H9 (cell line): ENCODE results near the gene NRROS. TPM values are rescaled to one million over a fixed set of nuclear protein-coding genes. Genes with fewer than 3 reads are reported as not detected.

Experiments
- DNase-seq: peaks from one replicate; pipeline ENCODE4 v3.0.0-alpha.2; 2017
- H2AFZ ChIP-seq: one replicate; pipeline ENCODE4 v1.6.1; 2013; ENCODE audit warnings: mild to moderate bottlenecking, low read length, control low read depth, moderate library complexity
- H2AK5ac ChIP-seq: 2 replicates; pipeline ENCODE4 v1.6.1; 2013; ENCODE audit warnings: low read length, control low read depth, mixed read lengths; ENCODE audit not compliant: insufficient read length
- H2BK120ac ChIP-seq: one replicate; pipeline ENCODE4 v1.6.1; 2013; ENCODE audit warnings: low read depth, mild to moderate bottlenecking, low read length, control low read depth, inconsistent platforms; ENCODE audit not compliant: poor library complexity, severe bottlenecking
- H2BK12ac ChIP-seq: 2 replicates; pipeline ENCODE4 v1.6.1; 2013; ENCODE audit warnings: low read length, control low read depth, mixed read lengths, low read depth; ENCODE audit not compliant: insufficient read length
- H2BK15ac ChIP-seq: 2 replicates; pipeline ENCODE4 v1.6.1; 2013; ENCODE audit warnings: low read depth, low read length, control low read depth
- H2BK20ac ChIP-seq: one replicate; pipeline ENCODE4 v1.6.1; 2013; ENCODE audit warnings: low read depth, mild to moderate bottlenecking, low read length, control low read depth, inconsistent platforms; ENCODE audit not compliant: poor library complexity, severe bottlenecking
- H2BK5ac ChIP-seq: 2 replicates; pipeline ENCODE4 v1.6.1; 2013; ENCODE audit warnings: low read length, control low read depth, mixed read lengths; ENCODE audit not compliant: insufficient read length
- H3K14ac ChIP-seq: 2 replicates; pipeline ENCODE4 v1.6.1; 2013; ENCODE audit warnings: low read length, control low read depth; ENCODE audit not compliant: insufficient read depth
- H3K18ac ChIP-seq: 2 replicates; pipeline ENCODE4 v1.6.1; 2013; ENCODE audit warnings: low read depth, mild to moderate bottlenecking, mixed read lengths, low read length, control low read depth; ENCODE audit not compliant: insufficient read length
- H3K23ac ChIP-seq: 2 replicates; pipeline ENCODE4 v1.6.1; 2013; ENCODE audit warnings: low read length, control low read depth, mixed read lengths, low read depth; ENCODE audit not compliant: insufficient read length
- H3K23me2 ChIP-seq: 2 replicates; pipeline ENCODE4 v1.6.1; 2013; ENCODE audit warnings: low read depth, mild to moderate bottlenecking, mixed read lengths, low read length, control low read depth; ENCODE audit not compliant: insufficient read length, poor library complexity, severe bottlenecking
- H3K27ac ChIP-seq: 2 replicates; pipeline ENCODE4 v1.5.1; 2013; ENCODE audit warnings: low read length, control low read depth, mixed read lengths, low read depth; ENCODE audit not compliant: insufficient read length
- H3K27me3 ChIP-seq: 2 replicates; pipeline ENCODE4 v1.6.1; 2013; ENCODE audit warnings: low read length, control low read depth, inconsistent platforms; ENCODE audit not compliant: insufficient read depth
- H3K4ac ChIP-seq: 2 replicates; pipeline ENCODE4 v1.6.1; 2013; ENCODE audit warnings: low read depth, mild to moderate bottlenecking, control low read depth, inconsistent platforms, low read length, moderate library complexity
- H3K4me1 ChIP-seq: 2 replicates; pipeline ENCODE4 v1.6.1; 2013; ENCODE audit warnings: low read length, control low read depth, inconsistent platforms; ENCODE audit not compliant: insufficient read depth
- H3K4me2 ChIP-seq: 2 replicates; pipeline ENCODE4 v1.6.1; 2013; ENCODE audit warnings: low read length, control low read depth, mixed read lengths; ENCODE audit not compliant: insufficient read length, insufficient read depth
- H3K56ac ChIP-seq: 2 replicates; pipeline ENCODE4 v1.6.1; 2013; ENCODE audit warnings: low read depth, mild to moderate bottlenecking, mixed read lengths, low read length, control low read depth; ENCODE audit not compliant: insufficient read length
- H3K79me1 ChIP-seq: 2 replicates; pipeline ENCODE4 v1.6.1; 2013; ENCODE audit warnings: low read depth, mild to moderate bottlenecking, moderate library complexity, low read length, control low read depth, inconsistent platforms; ENCODE audit not compliant: insufficient read depth, poor library complexity, severe bottlenecking
- H3K79me2 ChIP-seq: 2 replicates; pipeline ENCODE4 v1.6.1; 2013; ENCODE audit warnings: low read length, control low read depth, inconsistent platforms; ENCODE audit not compliant: insufficient read depth
- H3K9ac ChIP-seq: 2 replicates; pipeline ENCODE4 v1.6.1; 2013; ENCODE audit warnings: low read length, control low read depth, mixed read lengths; ENCODE audit not compliant: insufficient read length; ENCODE audit errors: extremely low read depth
- H3K9me3 ChIP-seq: one replicate; pipeline ENCODE4 v1.6.1; 2013; ENCODE audit warnings: low read depth, low read length, inconsistent platforms; ENCODE audit not compliant: control insufficient read depth
- H3T11ph ChIP-seq: one replicate; pipeline ENCODE4 v1.6.1; 2013; ENCODE audit warnings: mild to moderate bottlenecking, low read length, control low read depth, inconsistent platforms
- H4K20me1 ChIP-seq: one replicate; pipeline ENCODE4 v1.6.1; 2013; ENCODE audit not compliant: control insufficient read depth, insufficient read length, insufficient read depth
- H4K5ac ChIP-seq: 2 replicates; pipeline ENCODE4 v1.6.1; 2013; ENCODE audit warnings: low read depth, mild to moderate bottlenecking, mixed read lengths, low read length, control low read depth; ENCODE audit not compliant: insufficient read length
- H4K8ac ChIP-seq: replicated peaks from 2 replicates; pipeline ENCODE4 v1.6.1; 2013; ENCODE audit warnings: low read length, control low read depth, mixed read lengths, low read depth; ENCODE audit not compliant: insufficient read length
- H4K91ac ChIP-seq: 2 replicates; pipeline ENCODE4 v1.6.1; 2013; ENCODE audit warnings: low read depth, mild to moderate bottlenecking, moderate library complexity, mixed read lengths, low read length, control low read depth; ENCODE audit not compliant: insufficient read length
- H3K27ac Mint-ChIP-seq, 3 experiments: 2 replicates in 2 of 3; 3 replicates in 1 of 3; pipeline ENCODE4 v1.8.0; 2020 to 2021; ENCODE audit warnings: mixed read lengths in 3 of 3, mild to moderate bottlenecking in 1 of 3, moderate library complexity in 1 of 3
- H3K27me3 Mint-ChIP-seq: 2 replicates; pipeline ENCODE4 v1.8.0; 2021; ENCODE audit warnings: low read depth, mild to moderate bottlenecking, moderate library complexity, mixed read lengths
- H3K36me3 Mint-ChIP-seq, 3 experiments: 2 replicates in 2 of 3; 3 replicates in 1 of 3; pipeline ENCODE4 v1.8.0; 2020 to 2021; ENCODE audit warnings: low read depth in 3 of 3, mixed read lengths in 3 of 3; ENCODE audit not compliant: insufficient read depth in 1 of 3
- H3K4me1 Mint-ChIP-seq, 2 experiments: 2 replicates each; pipeline ENCODE4 v1.8.0; 2020; ENCODE audit warnings: mixed read lengths in 2 of 2
- H3K4me3 Mint-ChIP-seq, 2 experiments: 2 replicates in 1 of 2; 3 replicates in 1 of 2; pipeline ENCODE4 v1.8.0; 2020 to 2021; ENCODE audit warnings: mild to moderate bottlenecking in 2 of 2, mixed read lengths in 2 of 2, moderate library complexity in 1 of 2
- H3K9me3 Mint-ChIP-seq, 2 experiments: 2 replicates in 1 of 2; 3 replicates in 1 of 2; pipeline ENCODE4 v1.8.0; 2020; ENCODE audit warnings: mild to moderate bottlenecking in 2 of 2, mixed read lengths in 2 of 2, moderate library complexity in 1 of 2
- WGBS: extraction: QIAGEN DNeasy Blood & Tissue Kit; methylation state at CpG from one replicate; pipeline ENCODE4 v1.1.7; 2013; ENCODE audit warnings: missing lambda C conversion rate, low lambda C conversion rate, mixed read lengths; ENCODE audit not compliant: insufficient read length; ENCODE audit errors: extremely low coverage; 5-methylcytosine and 5-hydroxymethylcytosine counted together
- total RNA-seq: library from RNA; stranded (reverse); gene quantifications from 2 replicates; pipeline ENCODE4 v1.2.1, GENCODE V29; 2021
- TF ChIP-seq, protein P1 (sequence below): fragments of 200-600 bp; sonication (generic); conservative IDR thresholded peaks from 3 replicates; pipeline ENCODE4 v1.8.0; 2021; ENCODE audit warnings: antibody characterized with exemption, mild to moderate bottlenecking

NRROS gene
- total RNA-seq, 1 experiment from 2014 or later = 4.0 TPM

DNA sequence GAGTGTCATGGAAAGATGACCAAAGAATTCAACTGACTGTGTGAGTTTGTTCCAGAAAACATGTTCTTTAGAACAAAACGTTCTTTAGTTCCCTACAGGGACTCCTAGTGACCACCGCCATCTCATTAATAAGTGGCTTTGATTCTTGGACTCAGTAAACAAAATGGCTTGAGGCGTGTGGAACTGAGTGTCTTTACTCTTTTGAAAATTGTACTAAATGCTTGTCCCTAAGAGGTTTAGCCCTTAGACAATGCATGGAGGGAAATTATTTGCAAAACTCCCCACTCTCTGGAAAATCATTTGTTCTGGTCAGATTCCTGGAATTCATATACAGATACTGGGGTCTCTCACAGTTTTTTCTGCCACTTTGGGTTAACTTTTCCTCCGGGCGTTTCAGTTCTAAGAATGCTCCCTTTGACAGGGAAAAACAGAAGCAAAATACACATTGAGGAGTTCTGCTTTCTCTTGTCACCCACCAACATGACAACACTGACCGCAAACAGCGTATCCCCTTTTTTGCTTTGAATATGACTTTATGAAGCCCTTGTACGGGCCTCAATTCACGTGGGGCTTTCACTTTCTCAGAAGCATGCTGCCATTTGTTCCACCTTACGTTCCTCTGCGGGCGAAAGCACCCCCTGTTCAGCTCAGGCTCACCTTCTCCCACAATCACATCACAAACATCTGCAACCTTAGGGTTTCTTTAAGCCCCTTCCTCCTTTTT lies 15.3 kb upstream of the NRROS start:
- Histone ChIP-seq H3K18ac (no peak overlapping the region), H3K9me3 (no peaks in the 10 kb centered on the region), H2BK15ac (no peak overlapping the region), H4K91ac (no peak overlapping the region), H3K79me1 (no peaks in the 10 kb centered on the region), H3K79me2 (no peaks in the 10 kb centered on the region), H3K56ac (no peak overlapping the region), H2AK5ac (no peak overlapping the region), H2AFZ (no peak overlapping the region), H2BK20ac (no peak overlapping the region), H3K14ac (no peak overlapping the region), H3K4ac (no peak overlapping the region), H2BK120ac (no peak overlapping the region), H4K20me1 (no peaks in the 10 kb centered on the region), H3T11ph (no peak overlapping the region), H3K23ac (no peak overlapping the region), H4K5ac (no peak overlapping the region), H3K27me3 (no peaks in the 10 kb centered on the region), H3K23me2 (no peaks in the 10 kb centered on the region), H2BK5ac (no peak overlapping the region), H3K27ac (no peak overlapping the region), H3K4me2 (no peak overlapping the region), H3K4me1 (peaks cover under 1% of the 10 kb centered on the region; the same call in 1 of the 2 replicates), H4K8ac (no peak overlapping the region), H2BK12ac (no peak overlapping the region), H3K9ac (no peak overlapping the region)
- no peak for DNase-seq
- WGBS = no CpG with 5 or more reads among the region's 12 CpGs
- TF ChIP-seq, protein P1, sequence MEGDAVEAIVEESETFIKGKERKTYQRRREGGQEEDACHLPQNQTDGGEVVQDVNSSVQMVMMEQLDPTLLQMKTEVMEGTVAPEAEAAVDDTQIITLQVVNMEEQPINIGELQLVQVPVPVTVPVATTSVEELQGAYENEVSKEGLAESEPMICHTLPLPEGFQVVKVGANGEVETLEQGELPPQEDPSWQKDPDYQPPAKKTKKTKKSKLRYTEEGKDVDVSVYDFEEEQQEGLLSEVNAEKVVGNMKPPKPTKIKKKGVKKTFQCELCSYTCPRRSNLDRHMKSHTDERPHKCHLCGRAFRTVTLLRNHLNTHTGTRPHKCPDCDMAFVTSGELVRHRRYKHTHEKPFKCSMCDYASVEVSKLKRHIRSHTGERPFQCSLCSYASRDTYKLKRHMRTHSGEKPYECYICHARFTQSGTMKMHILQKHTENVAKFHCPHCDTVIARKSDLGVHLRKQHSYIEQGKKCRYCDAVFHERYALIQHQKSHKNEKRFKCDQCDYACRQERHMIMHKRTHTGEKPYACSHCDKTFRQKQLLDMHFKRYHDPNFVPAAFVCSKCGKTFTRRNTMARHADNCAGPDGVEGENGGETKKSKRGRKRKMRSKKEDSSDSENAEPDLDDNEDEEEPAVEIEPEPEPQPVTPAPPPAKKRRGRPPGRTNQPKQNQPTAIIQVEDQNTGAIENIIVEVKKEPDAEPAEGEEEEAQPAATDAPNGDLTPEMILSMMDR = no peak
- Mint-ChIP-seq H3K9me3 (no peaks in the 10 kb centered on the region), H3K4me3 (no peak overlapping the region), H3K27ac (no peak overlapping the region), H3K27me3 (no peaks in the 10 kb centered on the region), H3K36me3 (no peaks in the 10 kb centered on the region), H3K4me1 (peaks cover 23 to 26% of the 10 kb centered on the region in 2 experiments)
